ENCODE data around the gene AAMDC.

DNA sequence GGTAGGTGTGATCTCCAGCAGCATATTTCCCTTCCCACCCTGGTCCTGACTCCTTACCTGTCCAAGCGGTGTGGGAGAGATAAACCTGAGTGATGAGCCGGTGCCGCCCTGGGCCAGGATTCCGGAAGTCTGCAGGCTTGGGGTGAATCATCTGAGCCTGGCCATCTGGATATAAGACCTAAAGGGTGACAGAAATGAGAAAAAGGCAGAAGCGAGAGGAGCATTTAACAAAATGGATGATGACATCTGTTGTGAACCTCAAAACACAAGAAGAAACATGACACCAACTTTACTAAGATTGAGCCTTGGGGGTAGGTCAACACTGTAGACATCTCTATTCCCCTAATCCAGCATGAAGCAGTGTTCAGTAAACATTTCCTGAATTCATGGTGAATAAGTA is 62.8 kb downstream of the AAMDC start:
- TF ChIP-seq, protein P1, sequence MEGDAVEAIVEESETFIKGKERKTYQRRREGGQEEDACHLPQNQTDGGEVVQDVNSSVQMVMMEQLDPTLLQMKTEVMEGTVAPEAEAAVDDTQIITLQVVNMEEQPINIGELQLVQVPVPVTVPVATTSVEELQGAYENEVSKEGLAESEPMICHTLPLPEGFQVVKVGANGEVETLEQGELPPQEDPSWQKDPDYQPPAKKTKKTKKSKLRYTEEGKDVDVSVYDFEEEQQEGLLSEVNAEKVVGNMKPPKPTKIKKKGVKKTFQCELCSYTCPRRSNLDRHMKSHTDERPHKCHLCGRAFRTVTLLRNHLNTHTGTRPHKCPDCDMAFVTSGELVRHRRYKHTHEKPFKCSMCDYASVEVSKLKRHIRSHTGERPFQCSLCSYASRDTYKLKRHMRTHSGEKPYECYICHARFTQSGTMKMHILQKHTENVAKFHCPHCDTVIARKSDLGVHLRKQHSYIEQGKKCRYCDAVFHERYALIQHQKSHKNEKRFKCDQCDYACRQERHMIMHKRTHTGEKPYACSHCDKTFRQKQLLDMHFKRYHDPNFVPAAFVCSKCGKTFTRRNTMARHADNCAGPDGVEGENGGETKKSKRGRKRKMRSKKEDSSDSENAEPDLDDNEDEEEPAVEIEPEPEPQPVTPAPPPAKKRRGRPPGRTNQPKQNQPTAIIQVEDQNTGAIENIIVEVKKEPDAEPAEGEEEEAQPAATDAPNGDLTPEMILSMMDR (IDR thresholded peaks at IDR 0.05) = no peak
- no peak for TF ChIP-seq EZH2 (IDR thresholded peaks at IDR 0.05; ENCODE audit: borderline replicate concordance, insufficient read depth, low read depth, low read length, poor library complexity, severe bottlenecking)
